ENCODE measurements around the gene MBLAC2. TPM values are rescaled to one million over a fixed set of nuclear protein-coding genes. Genes with fewer than 3 reads are reported as not detected.

The MBLAC2 gene
- total RNA-seq, 2 donors from 2014 or later = 3.9 to 12.9 TPM

- intact Hi-C loops (cut with DNase I) = loop anchor here (2.0 to 10.0 kb wide), 2 partner anchors 65 to 115 kb away; partner anchors contain the start of genes LYSMD3, MBLAC2 and POLR3G
- TF ChIP-seq POLR2AphosphoS5 (IDR thresholded peaks at IDR 0.05) = peak; percentile 94
- TF ChIP-seq POLR2A (IDR thresholded peaks at IDR 0.05) = peak; percentile 87
- TF ChIP-seq CTCF (IDR thresholded peaks at IDR 0.05) = no peak
- H3K4me1 ChIP-seq (replicated peaks) = no peaks in the 10 kb centered on the region
Observed at GRCh38 chr5:90409318-90410177, 65.0 kb downstream of the MBLAC2 start, which contains the start of gene CETN3. Gene CETN3 (minus strand): TSS chr5:90409756. CDS start chr5:90409661, 95 bp downstream.

GRCh38 chr5:90408571-90409317, 65.8 kb downstream of the MBLAC2 start:
- no peaks in the 10 kb centered on the region for H3K27me3 ChIP-seq (replicated peaks; ENCODE audit: insufficient read depth)
- intact Hi-C loops (cut with DNase I) = loop anchor here (2.0 kb wide), 1 partner anchor 66 kb away; the partner anchor contains the start of genes MBLAC2 and POLR3G
- H3K36me3 ChIP-seq = no peaks in the 10 kb centered on the region
- peak overlapping the region; percentile 91 to 98 for H3K27ac ChIP-seq
- WGBS = 7% methylated on average over 14 of the region's 14 CpGs
- H3K4me1 ChIP-seq (replicated peaks) = no peaks in the 10 kb centered on the region
- DNase-seq (ENCODE audit: low spot score) = no peak
- H3K4me3 ChIP-seq = peak overlapping the region; percentile 62 to 91
- H3K9me3 ChIP-seq = no peaks in the 10 kb centered on the region
- TF ChIP-seq CTCF (IDR thresholded peaks at IDR 0.05) (no peak), POLR2AphosphoS5 (IDR thresholded peaks at IDR 0.05) (no peak)

More at GRCh38 chr5:90409318-90410177, 65.0 kb downstream of the MBLAC2 start, which contains the start of gene CETN3:
- WGBS = under 1% methylated on average over 51 of the region's 51 CpGs
- peak within 1 kb of the TSS; percentile 62 to 91 for H3K4me3 ChIP-seq
- H3K27ac ChIP-seq = peak within 1 kb of the TSS; percentile 91 to 98
- no peaks in the 10 kb centered on the region for H3K9me3 ChIP-seq
- DNase-seq (ENCODE audit: low spot score) = peak; percentile 96
- no peaks in the 10 kb centered on the region for H3K27me3 ChIP-seq (replicated peaks; ENCODE audit: insufficient read depth)
- no peaks in the 10 kb centered on the region for H3K36me3 ChIP-seq

Other genes with a start within 250 kb of the MBLAC2 start
- 10 to 100 TPM; 13.3 to 29.0 TPM for gene CETN3, start 65.0 kb downstream of the MBLAC2 start, total RNA-seq
- gene POLR3G, start 93 bp upstream of the MBLAC2 start, total RNA-seq = 1 to 10 TPM in 1 of 2 donors, under 1 TPM in 1; 0.18 to 6.4 TPM
- gene LYSMD3, start 54.8 kb upstream of the MBLAC2 start, total RNA-seq = 10 to 100 TPM; 11.8 to 18.0 TPM
- gene ADGRV1, start 84.0 kb upstream of the MBLAC2 start, total RNA-seq = 10 to 100 TPM; 16.4 to 20.9 TPM